HCT116 (cell line): ENCODE measurements around the gene MAML2. TPM values are rescaled to one million over a fixed set of nuclear protein-coding genes. Genes with fewer than 3 reads are reported as not detected.

Source experiments
- ATAC-seq: fragments of 200-7000 bp; cut with Tn5 transposase; 2 replicates; pipeline ENCODE4 v1.9.1; 2020; ENCODE audit warnings: mild to moderate bottlenecking, moderate library complexity
- BruUV-seq: library from RNA; stranded (reverse); fragments of 400-500 nt; replicated peaks from 2 replicates; lab custom pipeline; 2021; lab: Mats Ljungman, UMichigan
- CTCF ChIA-PET: fragments of 300-600 bp; sonication (Branson Sonifier 250); formaldehyde crosslinking; loops from one replicate; lab custom pipeline; 2021; ENCODE audit warnings: antibody characterized with exemption; lab: Charles Lee
- POLR2A ChIA-PET: fragments of 300-600, 350-600 bp; sonication (Branson Sonifier 250); formaldehyde crosslinking; loops from one replicate; lab custom pipeline; 2021; ENCODE audit warnings: antibody characterized with exemption; lab: Charles Lee
- RAD21 ChIA-PET, 2 experiments: fragments of 300-600 bp; sonication (Branson Sonifier 250); formaldehyde crosslinking; loops; one replicate each; lab custom pipeline; 2023; ENCODE audit warnings: low total read pairs in 2 of 2; ENCODE audit not compliant: uncharacterized antibody in 2 of 2, unreplicated experiment in 2 of 2, low non-redundant PET in 1 of 2; lab: Charles Lee
- DNase-seq: peaks from one replicate; pipeline ENCODE4 v3.0.0-alpha.2; 2010; ENCODE audit warnings: low read depth, low spot score
- H2AFZ ChIP-seq: fragments of 200-600 bp; shearing (Covaris generic), sonication (generic); 2 replicates; pipeline ENCODE4 v1.6.1; 2017; ENCODE audit warnings: low read depth, mixed run types, mixed read lengths, antibody characterized with exemption, low read length; ENCODE audit not compliant: poor library complexity, severe bottlenecking
- H3K27ac ChIP-seq: 2 replicates; pipeline ENCODE4 v1.5.1; 2012; ENCODE audit warnings: low read depth, low read length
- H3K27me3 ChIP-seq: fragments of 200-600 bp; sonication (generic); 2 replicates; pipeline ENCODE4 v1.6.1; 2016; ENCODE audit warnings: mixed run types, low read length, mixed read lengths; ENCODE audit not compliant: insufficient read depth
- H3K36me3 ChIP-seq, 2 experiments: fragments of 200-500 bp in 1 of 2; fragments of 200-600 bp in 1 of 2; sonication (Bioruptor generic) in 1 of 2; sonication (generic) in 1 of 2; 2 replicates each; pipeline versions ENCODE4 v1.5.1 to v1.6.1; 2014 to 2016; ENCODE audit warnings: low read length in 2 of 2, inconsistent platforms in 1 of 2, mixed read lengths in 1 of 2, mixed run types in 1 of 2; ENCODE audit not compliant: insufficient read depth in 2 of 2, control insufficient read depth in 1 of 2
- H3K4me1 ChIP-seq, 2 experiments: fragments of 200-600 bp in 1 of 2; sonication (generic) in 1 of 2; 2 replicates each; pipeline versions ENCODE4 v1.5.1 to v1.6.1; 2012 to 2017; ENCODE audit warnings: low read length in 2 of 2, inconsistent platforms in 1 of 2, mild to moderate bottlenecking in 1 of 2, mixed read lengths in 1 of 2, mixed run types in 1 of 2, moderate library complexity in 1 of 2; ENCODE audit not compliant: insufficient read depth in 2 of 2, control insufficient read depth in 1 of 2
- H3K4me2 ChIP-seq: fragments of 200-600 bp; sonication (generic); 2 replicates; pipeline ENCODE4 v1.6.1; 2017; ENCODE audit warnings: mixed run types, low read length, mixed read lengths
- H3K4me3 ChIP-seq, 2 experiments: fragments of 200-600 bp in 1 of 2; sonication (generic) in 1 of 2; replicated peaks in 1 of 2; 2 replicates each; pipeline ENCODE4 v1.5.1; 2011 to 2016; ENCODE audit warnings: low read length in 2 of 2, control low read depth in 1 of 2, low read depth in 1 of 2, mild to moderate bottlenecking in 1 of 2, mixed read lengths in 1 of 2, mixed run types in 1 of 2
- H3K79me2 ChIP-seq: fragments of 200-600 bp; sonication (generic); 2 replicates; pipeline ENCODE4 v1.6.1; 2017; ENCODE audit warnings: mild to moderate bottlenecking, mixed run types, low read length, moderate library complexity, mixed read lengths; ENCODE audit not compliant: insufficient read depth
- H3K9ac ChIP-seq: fragments of 200-600 bp; sonication (generic); 2 replicates; pipeline ENCODE4 v1.6.1; 2016; ENCODE audit warnings: low read length, mixed read lengths
- H3K9me2 ChIP-seq: fragments of 200-600 bp; sonication (generic), shearing (Covaris generic); 2 replicates; pipeline ENCODE4 v1.6.1; 2017; ENCODE audit warnings: mixed run types, mild to moderate bottlenecking, moderate library complexity; ENCODE audit not compliant: insufficient read depth
- H3K9me3 ChIP-seq, 2 experiments: fragments of 200-500 bp in 1 of 2; fragments of 200-600 bp in 1 of 2; sonication (Bioruptor generic) in 1 of 2; sonication (generic) in 1 of 2; 2 replicates each; pipeline ENCODE4 v1.6.1; 2014 to 2017; ENCODE audit warnings: low read length in 2 of 2, mixed read lengths in 2 of 2, inconsistent platforms in 1 of 2, low read depth in 1 of 2, mild to moderate bottlenecking in 1 of 2, mixed run types in 1 of 2, moderate library complexity in 1 of 2; ENCODE audit not compliant: control insufficient read depth in 1 of 2, insufficient read depth in 1 of 2
- H4K20me1 ChIP-seq: fragments of 200-600 bp; sonication (generic), shearing (Covaris generic); 2 replicates; pipeline ENCODE4 v1.6.1; 2017; ENCODE audit warnings: mixed run types, mild to moderate bottlenecking, moderate library complexity; ENCODE audit not compliant: insufficient read depth
- EGR1 ChIP-seq: IDR thresholded peaks from 2 replicates; pipeline ENCODE4 v1.6.1; 2012; ENCODE audit warnings: low read depth
- ELF1 ChIP-seq: IDR thresholded peaks from 2 replicates; pipeline ENCODE4 v1.6.1; 2012; ENCODE audit warnings: low read depth, borderline replicate concordance
- EZH2phosphoT487 ChIP-seq: fragments of 200-600 bp; IDR thresholded peaks from 2 replicates; pipeline ENCODE4 v1.6.1; 2018; ENCODE audit warnings: antibody characterized with exemption, borderline replicate concordance
- POLR2AphosphoS5 ChIP-seq: IDR thresholded peaks from 2 replicates; pipeline ENCODE4 v1.6.1; 2011; ENCODE audit warnings: mild to moderate bottlenecking, low read depth, low read length, moderate library complexity
- SIN3A ChIP-seq: IDR thresholded peaks from 2 replicates; pipeline ENCODE4 v1.6.1; 2012; ENCODE audit warnings: low read depth
- SRF ChIP-seq: IDR thresholded peaks from 2 replicates; pipeline ENCODE4 v1.6.1; 2012; ENCODE audit warnings: low read depth
- intact Hi-C: fragments of 100-400 bp; cut with micrococcal nuclease; formaldehyde crosslinking; loops from 2 replicates; pipeline ENCODE4 v1.10.0; 2022
- total RNA-seq: library from RNA; stranded (reverse); gene quantifications from one replicate; pipeline ENCODE4 v1.2.1, GENCODE V29; 2021; ENCODE audit not compliant: unreplicated experiment
- TF ChIP-seq, protein P1 (sequence below): IDR thresholded peaks from 2 replicates; pipeline ENCODE4 v1.6.1; 2012

The MAML2 gene
- total RNA-seq, 1 experiment from 2014 or later, result 2.6 TPM

- TF ChIP-seq, protein P1, sequence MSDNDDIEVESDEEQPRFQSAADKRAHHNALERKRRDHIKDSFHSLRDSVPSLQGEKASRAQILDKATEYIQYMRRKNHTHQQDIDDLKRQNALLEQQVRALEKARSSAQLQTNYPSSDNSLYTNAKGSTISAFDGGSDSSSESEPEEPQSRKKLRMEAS, result no peak
- TF ChIP-seq EGR1 (no peak), SIN3A (no peak)
Measured at GRCh38 chr11:96277696-96278038, 65.3 kb downstream of the MAML2 start (continued).

DNA sequence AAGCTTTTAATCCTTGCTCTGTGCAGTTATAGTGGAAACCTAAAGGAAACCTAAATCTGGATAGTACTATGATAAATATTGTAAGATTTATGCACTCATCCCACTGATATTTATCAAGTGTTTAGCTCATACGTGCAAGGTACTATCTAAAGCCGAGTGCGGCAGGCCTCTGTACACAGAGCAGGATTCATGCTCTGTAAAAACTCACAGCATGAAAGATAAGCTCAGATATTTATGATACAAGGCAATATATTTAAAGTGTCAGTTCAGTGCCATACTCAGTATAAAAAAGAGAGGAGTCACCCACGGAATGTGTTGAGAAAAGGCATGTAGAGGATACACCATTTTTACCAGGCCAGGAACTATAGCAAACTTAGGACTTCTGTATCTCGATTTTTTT lies 66.2 kb downstream of the MAML2 start:
- ChIA-PET RAD21 (no interaction called here), POLR2A (interaction anchor here (1.2 kb wide), 1 partner anchor 30 kb away, joined by 3 read pairs; no protein-coding TSS in a partner anchor), CTCF (interaction anchor here (0.8 kb wide), 1 partner anchor 66 kb away, joined by 4 read pairs; the partner anchor contains the start of gene MAML2)
- H3K9me2 ChIP-seq, result no peaks in the 10 kb centered on the region
- no peak overlapping the region for H3K27ac ChIP-seq
- no peak overlapping the region for H2AFZ ChIP-seq
- DNase-seq (no peak), ATAC-seq (no peak)
- no peaks in the 10 kb centered on the region for H4K20me1 ChIP-seq
- H3K27me3 ChIP-seq, result no peaks in the 10 kb centered on the region
- no TSS peak for BruUV-seq
- no peak overlapping the region for H3K4me2 ChIP-seq
- H3K9ac ChIP-seq, result no peak overlapping the region
- no peaks in the 10 kb centered on the region for H3K36me3 ChIP-seq
- TF ChIP-seq POLR2AphosphoS5 (no peak), EZH2phosphoT487 (no peak), SRF (no peak), ELF1 (no peak)
- TF ChIP-seq, protein P1, result no peak
- H3K4me1 ChIP-seq, result peaks cover 9 to 43% of the 10 kb centered on the region in 2 experiments
- no peak overlapping the region for H3K4me3 ChIP-seq
- intact Hi-C loops, result no loop called here
- no peaks in the 10 kb centered on the region for H3K79me2 ChIP-seq
- no peaks in the 10 kb centered on the region for H3K9me3 ChIP-seq
